B cell (primary cell): ENCODE results near the gene NECTIN1.

Source experiments
- EZH2 ChIP-seq: IDR thresholded peaks from 2 replicates; pipeline ENCODE4 v1.6.1; 2012; ENCODE audit warnings: borderline replicate concordance, low read depth, mild to moderate bottlenecking, moderate library complexity, low read length; ENCODE audit not compliant: insufficient read depth, poor library complexity, severe bottlenecking
- TF ChIP-seq, protein P1 (sequence below): fragments of 200-600 bp; IDR thresholded peaks from one replicate; pipeline ENCODE4 v1.8.0; 2022; ENCODE audit warnings: antibody characterized with exemption, mild to moderate bottlenecking

- TF ChIP-seq, protein P1, sequence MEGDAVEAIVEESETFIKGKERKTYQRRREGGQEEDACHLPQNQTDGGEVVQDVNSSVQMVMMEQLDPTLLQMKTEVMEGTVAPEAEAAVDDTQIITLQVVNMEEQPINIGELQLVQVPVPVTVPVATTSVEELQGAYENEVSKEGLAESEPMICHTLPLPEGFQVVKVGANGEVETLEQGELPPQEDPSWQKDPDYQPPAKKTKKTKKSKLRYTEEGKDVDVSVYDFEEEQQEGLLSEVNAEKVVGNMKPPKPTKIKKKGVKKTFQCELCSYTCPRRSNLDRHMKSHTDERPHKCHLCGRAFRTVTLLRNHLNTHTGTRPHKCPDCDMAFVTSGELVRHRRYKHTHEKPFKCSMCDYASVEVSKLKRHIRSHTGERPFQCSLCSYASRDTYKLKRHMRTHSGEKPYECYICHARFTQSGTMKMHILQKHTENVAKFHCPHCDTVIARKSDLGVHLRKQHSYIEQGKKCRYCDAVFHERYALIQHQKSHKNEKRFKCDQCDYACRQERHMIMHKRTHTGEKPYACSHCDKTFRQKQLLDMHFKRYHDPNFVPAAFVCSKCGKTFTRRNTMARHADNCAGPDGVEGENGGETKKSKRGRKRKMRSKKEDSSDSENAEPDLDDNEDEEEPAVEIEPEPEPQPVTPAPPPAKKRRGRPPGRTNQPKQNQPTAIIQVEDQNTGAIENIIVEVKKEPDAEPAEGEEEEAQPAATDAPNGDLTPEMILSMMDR, result no peak
- TF ChIP-seq EZH2, result no peak
Observed at GRCh38 chr11:119701591-119702549, 27.1 kb downstream of the NECTIN1 start.
